H9 (cell line): Measurements from ENCODE around the gene VASN. TPM values are rescaled to one million over a fixed set of nuclear protein-coding genes. Genes with fewer than 3 reads are reported as not detected.

Experiments
- DNase-seq: peaks from one replicate; pipeline ENCODE4 v3.0.0-alpha.2; 2017
- H2AFZ ChIP-seq: one replicate; pipeline ENCODE4 v1.6.1; 2013; ENCODE audit warnings: mild to moderate bottlenecking, low read length, control low read depth, moderate library complexity
- H2AK5ac ChIP-seq: 2 replicates; pipeline ENCODE4 v1.6.1; 2013; ENCODE audit warnings: low read length, control low read depth, mixed read lengths; ENCODE audit not compliant: insufficient read length
- H2BK120ac ChIP-seq: one replicate; pipeline ENCODE4 v1.6.1; 2013; ENCODE audit warnings: low read depth, mild to moderate bottlenecking, low read length, control low read depth, inconsistent platforms; ENCODE audit not compliant: poor library complexity, severe bottlenecking
- H2BK12ac ChIP-seq: 2 replicates; pipeline ENCODE4 v1.6.1; 2013; ENCODE audit warnings: low read length, control low read depth, mixed read lengths, low read depth; ENCODE audit not compliant: insufficient read length
- H2BK15ac ChIP-seq: 2 replicates; pipeline ENCODE4 v1.6.1; 2013; ENCODE audit warnings: low read depth, low read length, control low read depth
- H2BK20ac ChIP-seq: one replicate; pipeline ENCODE4 v1.6.1; 2013; ENCODE audit warnings: low read depth, mild to moderate bottlenecking, low read length, control low read depth, inconsistent platforms; ENCODE audit not compliant: poor library complexity, severe bottlenecking
- H2BK5ac ChIP-seq: 2 replicates; pipeline ENCODE4 v1.6.1; 2013; ENCODE audit warnings: low read length, control low read depth, mixed read lengths; ENCODE audit not compliant: insufficient read length
- H3K14ac ChIP-seq: 2 replicates; pipeline ENCODE4 v1.6.1; 2013; ENCODE audit warnings: low read length, control low read depth; ENCODE audit not compliant: insufficient read depth
- H3K18ac ChIP-seq: 2 replicates; pipeline ENCODE4 v1.6.1; 2013; ENCODE audit warnings: low read depth, mild to moderate bottlenecking, mixed read lengths, low read length, control low read depth; ENCODE audit not compliant: insufficient read length
- H3K23ac ChIP-seq: 2 replicates; pipeline ENCODE4 v1.6.1; 2013; ENCODE audit warnings: low read length, control low read depth, mixed read lengths, low read depth; ENCODE audit not compliant: insufficient read length
- H3K23me2 ChIP-seq: 2 replicates; pipeline ENCODE4 v1.6.1; 2013; ENCODE audit warnings: low read depth, mild to moderate bottlenecking, mixed read lengths, low read length, control low read depth; ENCODE audit not compliant: insufficient read length, poor library complexity, severe bottlenecking
- H3K27ac ChIP-seq: 2 replicates; pipeline ENCODE4 v1.5.1; 2013; ENCODE audit warnings: low read length, control low read depth, mixed read lengths, low read depth; ENCODE audit not compliant: insufficient read length
- H3K27me3 ChIP-seq: 2 replicates; pipeline ENCODE4 v1.6.1; 2013; ENCODE audit warnings: low read length, control low read depth, inconsistent platforms; ENCODE audit not compliant: insufficient read depth
- H3K4ac ChIP-seq: 2 replicates; pipeline ENCODE4 v1.6.1; 2013; ENCODE audit warnings: low read depth, mild to moderate bottlenecking, control low read depth, inconsistent platforms, low read length, moderate library complexity
- H3K4me1 ChIP-seq: 2 replicates; pipeline ENCODE4 v1.6.1; 2013; ENCODE audit warnings: low read length, control low read depth, inconsistent platforms; ENCODE audit not compliant: insufficient read depth
- H3K4me2 ChIP-seq: 2 replicates; pipeline ENCODE4 v1.6.1; 2013; ENCODE audit warnings: low read length, control low read depth, mixed read lengths; ENCODE audit not compliant: insufficient read length, insufficient read depth
- H3K56ac ChIP-seq: 2 replicates; pipeline ENCODE4 v1.6.1; 2013; ENCODE audit warnings: low read depth, mild to moderate bottlenecking, mixed read lengths, low read length, control low read depth; ENCODE audit not compliant: insufficient read length
- H3K79me1 ChIP-seq: 2 replicates; pipeline ENCODE4 v1.6.1; 2013; ENCODE audit warnings: low read depth, mild to moderate bottlenecking, moderate library complexity, low read length, control low read depth, inconsistent platforms; ENCODE audit not compliant: insufficient read depth, poor library complexity, severe bottlenecking
- H3K79me2 ChIP-seq: 2 replicates; pipeline ENCODE4 v1.6.1; 2013; ENCODE audit warnings: low read length, control low read depth, inconsistent platforms; ENCODE audit not compliant: insufficient read depth
- H3K9ac ChIP-seq: 2 replicates; pipeline ENCODE4 v1.6.1; 2013; ENCODE audit warnings: low read length, control low read depth, mixed read lengths; ENCODE audit not compliant: insufficient read length; ENCODE audit errors: extremely low read depth
- H3K9me3 ChIP-seq: one replicate; pipeline ENCODE4 v1.6.1; 2013; ENCODE audit warnings: low read depth, low read length, inconsistent platforms; ENCODE audit not compliant: control insufficient read depth
- H3T11ph ChIP-seq: one replicate; pipeline ENCODE4 v1.6.1; 2013; ENCODE audit warnings: mild to moderate bottlenecking, low read length, control low read depth, inconsistent platforms
- H4K20me1 ChIP-seq: one replicate; pipeline ENCODE4 v1.6.1; 2013; ENCODE audit not compliant: control insufficient read depth, insufficient read length, insufficient read depth
- H4K5ac ChIP-seq: 2 replicates; pipeline ENCODE4 v1.6.1; 2013; ENCODE audit warnings: low read depth, mild to moderate bottlenecking, mixed read lengths, low read length, control low read depth; ENCODE audit not compliant: insufficient read length
- H4K8ac ChIP-seq: replicated peaks from 2 replicates; pipeline ENCODE4 v1.6.1; 2013; ENCODE audit warnings: low read length, control low read depth, mixed read lengths, low read depth; ENCODE audit not compliant: insufficient read length
- H4K91ac ChIP-seq: 2 replicates; pipeline ENCODE4 v1.6.1; 2013; ENCODE audit warnings: low read depth, mild to moderate bottlenecking, moderate library complexity, mixed read lengths, low read length, control low read depth; ENCODE audit not compliant: insufficient read length
- H3K27ac Mint-ChIP-seq, 3 experiments: 2 replicates in 2 of 3; 3 replicates in 1 of 3; pipeline ENCODE4 v1.8.0; 2020 to 2021; ENCODE audit warnings: mixed read lengths in 3 of 3, mild to moderate bottlenecking in 1 of 3, moderate library complexity in 1 of 3
- H3K27me3 Mint-ChIP-seq: 2 replicates; pipeline ENCODE4 v1.8.0; 2021; ENCODE audit warnings: low read depth, mild to moderate bottlenecking, moderate library complexity, mixed read lengths
- H3K36me3 Mint-ChIP-seq, 3 experiments: 2 replicates in 2 of 3; 3 replicates in 1 of 3; pipeline ENCODE4 v1.8.0; 2020 to 2021; ENCODE audit warnings: low read depth in 3 of 3, mixed read lengths in 3 of 3; ENCODE audit not compliant: insufficient read depth in 1 of 3
- H3K4me1 Mint-ChIP-seq, 2 experiments: 2 replicates each; pipeline ENCODE4 v1.8.0; 2020; ENCODE audit warnings: mixed read lengths in 2 of 2
- H3K4me3 Mint-ChIP-seq, 2 experiments: 2 replicates in 1 of 2; 3 replicates in 1 of 2; pipeline ENCODE4 v1.8.0; 2020 to 2021; ENCODE audit warnings: mild to moderate bottlenecking in 2 of 2, mixed read lengths in 2 of 2, moderate library complexity in 1 of 2
- H3K9me3 Mint-ChIP-seq, 2 experiments: 2 replicates in 1 of 2; 3 replicates in 1 of 2; pipeline ENCODE4 v1.8.0; 2020; ENCODE audit warnings: mild to moderate bottlenecking in 2 of 2, mixed read lengths in 2 of 2, moderate library complexity in 1 of 2
- CTCF ChIP-seq: fragments of 200-600 bp; sonication (generic); conservative IDR thresholded peaks from 3 replicates; pipeline ENCODE4 v1.8.0; 2021; ENCODE audit warnings: antibody characterized with exemption, mild to moderate bottlenecking
- WGBS: extraction: QIAGEN DNeasy Blood & Tissue Kit; methylation state at CpG from one replicate; pipeline ENCODE4 v1.1.7; 2013; ENCODE audit warnings: missing lambda C conversion rate, low lambda C conversion rate, mixed read lengths; ENCODE audit not compliant: insufficient read length; ENCODE audit errors: extremely low coverage; 5-methylcytosine and 5-hydroxymethylcytosine counted together
- total RNA-seq: library from RNA; stranded (reverse); gene quantifications from 2 replicates; pipeline ENCODE4 v1.2.1, GENCODE V29; 2021

Gene VASN
- total RNA-seq, 1 experiment from 2014 or later, result 11.0 TPM

- Mint-ChIP-seq H3K4me1 (peaks cover 15 to 24% of the 10 kb centered on the region in 2 experiments), H3K9me3 (no peaks in the 10 kb centered on the region), H3K36me3 (no peaks in the 10 kb centered on the region), H3K27ac (no peak overlapping the region), H3K4me3 (no peak overlapping the region), H3K27me3 (no peaks in the 10 kb centered on the region)
- Histone ChIP-seq H3K79me2 (peaks cover 1% of the 10 kb centered on the region; the same call in 1 of the 2 replicates), H3K4me2 (no peak overlapping the region), H3K23me2 (no peaks in the 10 kb centered on the region), H4K20me1 (no peaks in the 10 kb centered on the region), H3K14ac (no peak overlapping the region), H4K91ac (no peak overlapping the region), H3K18ac (no peak overlapping the region), H3K9ac (no peak overlapping the region), H2AFZ (no peak overlapping the region), H3T11ph (no peak overlapping the region), H3K79me1 (no peaks in the 10 kb centered on the region), H4K8ac (no peak overlapping the region), H3K23ac (no peak overlapping the region), H3K56ac (no peak overlapping the region), H3K9me3 (no peaks in the 10 kb centered on the region), H2BK15ac (no peak overlapping the region), H3K4ac (no peak overlapping the region), H4K5ac (no peak overlapping the region), H3K27ac (no peak overlapping the region), H3K27me3 (no peaks in the 10 kb centered on the region), H2BK20ac (no peak overlapping the region), H2BK5ac (no peak overlapping the region), H2BK12ac (no peak overlapping the region), H3K4me1 (peaks cover 8% of the 10 kb centered on the region; the same call in 1 of the 2 replicates), H2AK5ac (no peak overlapping the region), H2BK120ac (no peak overlapping the region)
- WGBS, result no CpG with 5 or more reads among the region's 3 CpGs
- DNase-seq, result no peak
- TF ChIP-seq CTCF, result no peak
Measured at GRCh38 chr16:4370151-4370550, 1.5 kb upstream of the VASN start.
